CD4-positive, alpha-beta T cell treated with Interleukin-4 for 1 hour (primary cell): ENCODE measurements around the gene HABP2.

Experiments
- DNase-seq, 2 donors: peaks; one replicate each; pipeline ENCODE4 v3.0.0-alpha.2; 2020 to 2022

Gene HABP2

DNA sequence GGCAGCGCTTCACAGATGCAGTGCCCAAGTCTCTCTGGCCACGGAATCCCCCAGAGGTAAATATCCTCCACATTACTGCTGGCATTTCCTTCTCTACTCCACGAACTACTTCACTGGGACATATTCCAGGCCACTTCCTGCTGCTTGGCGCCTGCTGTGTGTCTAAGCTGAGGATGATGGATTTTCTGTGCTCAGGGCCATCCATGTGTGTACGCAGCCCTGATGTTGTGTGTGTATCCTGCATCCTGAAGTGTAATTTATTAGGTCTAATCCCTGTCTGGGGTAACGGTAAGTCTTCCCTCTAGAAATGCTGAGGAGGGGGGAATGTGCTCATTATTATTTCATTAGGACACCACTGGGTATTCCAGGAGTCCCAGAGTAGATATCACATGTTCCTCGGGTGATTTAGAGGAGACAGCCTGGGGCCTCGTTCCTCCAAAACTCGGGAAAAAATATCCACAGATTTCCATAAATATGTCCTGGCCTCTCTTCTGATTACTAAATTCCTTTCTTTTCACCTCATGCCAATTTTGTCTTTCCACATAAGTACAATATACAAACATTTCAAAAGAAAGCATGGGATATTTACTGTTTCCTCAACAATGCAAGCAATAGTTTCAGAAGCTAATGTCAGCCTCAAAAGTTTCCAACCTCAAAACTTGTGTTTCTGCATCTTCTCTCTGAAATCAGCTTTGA lies 25.5 kb upstream of the HABP2 start:
- no peak for DNase-seq

DNA sequence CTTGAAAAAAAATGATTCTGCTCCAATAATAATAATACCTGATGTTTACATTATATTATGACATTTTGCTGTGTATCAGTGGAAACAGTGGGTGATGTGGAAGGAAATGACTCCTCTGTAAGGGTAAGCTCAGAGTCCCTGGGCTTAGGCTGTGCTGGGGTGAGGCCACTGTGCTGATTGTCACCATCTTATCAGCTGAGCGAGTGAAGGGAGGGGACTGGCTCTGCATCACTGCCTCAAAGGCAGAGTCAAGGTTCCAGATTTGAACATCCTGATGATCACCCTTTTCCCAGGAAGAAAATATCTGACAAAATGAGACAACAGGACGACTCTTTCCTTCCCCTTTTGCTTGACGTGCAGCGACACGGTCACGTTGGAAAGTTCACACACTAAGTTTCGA lies 24.0 kb upstream of the HABP2 start:
- DNase-seq = no peak

DNA sequence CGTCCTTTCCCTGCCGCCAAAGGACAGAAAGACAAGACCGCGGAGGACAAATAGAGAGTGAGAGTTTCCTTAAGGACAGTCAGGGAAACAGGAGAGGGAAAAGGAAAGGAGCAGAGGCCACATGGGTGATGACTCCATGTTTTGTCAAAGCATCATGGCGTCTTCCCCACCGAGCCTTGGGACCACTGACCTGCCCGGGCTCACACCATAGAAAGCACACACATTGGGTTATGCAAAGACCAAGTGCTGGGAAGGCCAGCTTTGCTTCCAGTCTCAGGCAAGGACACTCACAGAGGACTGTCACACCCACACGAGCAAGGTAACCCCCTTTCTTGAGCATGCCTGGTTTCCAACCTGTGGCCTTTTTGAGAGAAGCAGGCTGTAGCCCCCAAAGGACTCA lies 23.3 kb upstream of the HABP2 start:
- no peak for DNase-seq

DNA sequence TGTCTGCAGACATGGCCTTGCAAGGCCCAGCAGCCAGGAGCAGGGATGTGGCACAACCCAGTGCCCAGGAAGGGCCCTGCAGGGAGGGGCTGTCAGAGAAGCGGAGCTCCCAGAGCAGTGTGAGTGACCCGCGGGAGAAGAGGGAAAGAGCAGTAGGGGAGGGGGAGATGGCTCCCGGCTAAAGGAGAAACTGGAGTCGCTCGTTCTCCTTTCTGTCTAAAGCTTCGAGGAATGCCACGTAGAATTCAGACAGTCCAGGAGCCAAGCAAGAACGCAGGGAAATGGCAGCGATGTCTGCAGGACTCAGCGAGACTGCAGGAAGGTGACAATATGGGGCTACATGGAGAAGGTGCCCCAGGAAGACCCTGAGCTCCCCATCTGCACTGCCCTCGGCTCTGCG lies 22.4 kb upstream of the HABP2 start:
- DNase-seq = no peak

DNA sequence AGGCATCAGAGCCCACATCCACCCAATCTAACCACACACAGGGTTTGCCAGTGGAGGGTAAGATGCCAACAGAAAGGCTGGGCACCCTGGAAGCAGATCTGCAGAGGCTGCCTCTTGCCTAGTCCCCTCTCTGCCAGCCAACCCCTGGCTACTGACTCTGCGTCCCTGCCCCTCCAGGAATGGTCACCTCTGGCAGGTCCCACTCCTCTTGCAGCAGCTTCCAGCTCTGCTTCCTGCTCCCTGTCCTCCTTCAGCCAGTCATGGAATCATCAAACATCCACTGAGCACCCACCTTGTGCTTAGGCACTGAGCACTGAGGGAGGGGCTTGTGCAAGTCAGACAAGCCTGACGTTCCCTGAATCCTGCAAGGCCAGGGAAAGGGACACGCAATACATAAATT lies 20.1 kb upstream of the HABP2 start:
- DNase-seq = no peak

DNA sequence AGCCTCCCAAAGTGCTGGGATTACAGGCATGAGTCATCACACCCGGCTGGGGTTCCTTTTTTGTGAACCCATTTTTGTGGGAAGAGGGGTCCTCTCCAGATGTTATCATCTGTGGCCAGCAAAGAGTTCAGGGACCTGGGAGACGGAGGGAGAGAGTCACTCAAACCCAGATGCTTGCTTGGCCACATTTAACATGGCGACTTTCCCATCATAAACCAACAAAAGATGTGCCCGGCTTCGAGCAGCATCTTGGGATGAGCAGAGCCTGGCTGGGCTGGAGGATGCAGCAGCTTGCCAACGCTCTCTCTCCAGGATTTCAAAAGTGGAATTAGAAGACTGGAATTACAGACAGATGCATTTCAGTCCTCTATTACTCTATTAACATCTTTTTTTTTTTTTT lies 19.1 kb upstream of the HABP2 start:
- DNase-seq = no peak

DNA sequence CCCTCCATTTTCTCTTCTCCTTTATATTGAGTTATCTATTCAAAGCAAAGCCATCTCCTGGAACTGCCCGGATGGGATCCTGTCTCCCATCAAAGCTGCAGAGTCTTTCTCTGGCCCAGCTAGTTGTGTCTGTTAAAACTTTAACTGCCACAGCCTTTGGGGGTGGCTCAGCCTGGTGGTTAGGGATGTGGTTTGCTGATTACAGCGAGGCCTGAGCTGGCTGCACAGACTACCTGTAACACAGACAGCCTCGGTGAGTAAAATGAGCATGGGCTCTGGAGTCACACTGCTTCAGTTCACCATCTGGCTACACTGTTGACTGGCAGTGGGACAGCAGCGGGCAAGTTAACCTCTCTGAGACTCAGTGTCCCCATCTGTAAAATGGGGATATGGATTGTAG lies 18.4 kb upstream of the HABP2 start:
- no peak for DNase-seq

DNA sequence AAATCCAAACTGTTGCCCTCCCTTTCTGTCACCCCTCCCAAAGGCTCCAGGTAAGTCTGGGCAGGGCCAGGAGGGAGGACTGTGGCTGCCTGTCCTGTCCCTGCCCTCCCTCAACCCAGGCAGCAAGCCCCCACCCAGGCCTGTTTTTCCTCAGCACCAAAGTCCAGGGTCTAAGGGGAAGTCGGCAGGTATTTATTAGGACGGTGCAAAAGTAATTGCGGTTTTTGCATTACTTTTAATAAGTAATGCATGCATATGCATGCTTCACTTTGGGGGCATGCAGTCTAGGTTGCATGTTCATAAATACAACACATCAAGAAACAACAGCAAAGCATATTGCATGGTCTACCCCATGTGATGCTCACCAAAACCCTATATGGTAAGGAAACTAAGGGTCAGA lies 15.2 kb upstream of the HABP2 start:
- DNase-seq = no peak

DNA sequence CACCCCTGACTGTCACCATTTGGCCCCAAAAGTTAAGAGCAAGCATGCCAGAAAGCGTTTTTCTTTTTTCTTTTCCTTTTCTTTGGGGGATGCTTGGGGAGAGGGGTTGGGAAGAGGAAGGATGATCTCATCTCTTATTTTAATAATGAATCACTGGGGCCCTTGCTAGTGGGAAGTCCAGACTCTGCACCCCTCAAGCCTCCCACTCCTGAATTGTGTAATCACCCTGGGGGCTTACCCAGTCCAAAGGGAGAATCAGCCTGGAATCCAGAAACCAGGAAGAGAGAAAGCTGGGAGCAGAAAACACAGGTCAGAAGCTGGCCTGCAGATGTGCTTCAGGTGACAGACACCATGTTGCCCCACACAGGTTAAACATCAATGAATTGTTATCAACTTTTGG lies 14.7 kb upstream of the HABP2 start:
- no peak for DNase-seq

DNA sequence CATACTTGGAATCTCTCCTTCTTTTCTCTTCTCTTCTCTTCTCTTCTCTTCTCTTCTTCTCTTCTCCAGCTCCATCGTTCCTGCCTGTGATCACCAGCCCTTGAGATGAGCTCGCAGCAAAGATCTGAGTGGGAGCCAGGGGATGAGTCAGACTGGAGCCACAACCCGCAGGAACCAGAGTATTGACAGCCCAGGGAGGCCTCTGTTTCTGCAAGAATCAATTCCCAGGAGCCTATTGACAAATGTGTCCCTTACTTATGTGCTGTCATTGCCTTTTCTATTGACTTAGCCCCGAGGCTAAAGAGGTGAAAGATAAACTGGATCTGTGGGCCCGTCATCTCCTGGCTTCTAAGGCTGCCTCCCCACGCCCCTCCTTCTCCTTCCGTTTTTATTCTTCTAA lies 13.1 kb upstream of the HABP2 start:
- no peak for DNase-seq

DNA sequence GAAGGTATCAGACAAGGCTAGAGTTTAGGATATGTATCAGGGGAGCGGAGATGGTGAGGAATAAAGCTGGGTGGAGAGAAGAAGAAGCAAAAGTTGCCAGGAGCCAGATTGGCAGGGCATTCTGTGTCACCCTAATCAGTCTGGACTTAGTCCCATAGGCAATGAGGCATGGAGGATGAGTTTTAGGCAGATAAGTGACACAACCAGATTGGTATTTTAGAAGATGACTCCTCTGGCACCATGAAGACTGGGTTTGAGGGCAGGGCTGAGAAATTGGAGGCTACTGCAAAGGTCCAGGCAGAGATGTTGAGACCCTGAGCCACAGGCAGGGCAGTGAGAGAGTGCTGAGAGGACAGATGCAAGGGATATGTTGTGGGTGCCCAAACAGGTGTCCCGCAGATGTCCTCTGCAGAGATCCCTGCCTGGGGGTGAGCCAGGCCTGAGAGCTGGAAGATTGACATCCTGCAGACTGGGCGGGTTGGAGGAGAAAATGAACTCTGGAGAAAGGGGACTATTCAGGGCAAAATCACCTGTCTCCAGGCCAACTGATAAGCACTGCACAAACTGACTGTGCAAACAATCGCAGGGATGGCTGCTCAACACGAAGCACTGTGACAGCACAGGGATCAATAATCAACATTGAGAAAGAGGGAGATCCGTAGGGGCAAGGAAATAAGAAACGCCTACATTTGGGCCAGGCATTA lies 11.9 kb upstream of the HABP2 start:
- DNase-seq = no peak

DNA sequence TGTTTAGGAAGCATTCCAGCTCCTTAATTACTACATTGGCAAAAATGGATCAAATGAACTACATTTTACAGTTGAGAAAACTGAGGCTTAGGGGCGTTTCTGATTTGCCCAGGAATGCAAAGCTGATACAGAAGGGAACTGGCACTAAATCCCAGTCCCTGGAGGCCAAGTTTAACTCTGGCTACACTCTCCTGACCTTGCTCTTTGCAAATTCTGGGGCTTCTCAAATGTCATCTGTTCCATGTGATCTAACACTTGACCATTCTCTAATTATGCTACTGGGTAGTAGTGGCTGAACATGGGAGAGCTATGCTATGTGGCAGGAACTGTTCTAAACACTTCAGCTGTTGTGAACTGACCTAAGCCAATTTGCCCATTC lies 11.3 kb upstream of the HABP2 start:
- no peak for DNase-seq

DNA sequence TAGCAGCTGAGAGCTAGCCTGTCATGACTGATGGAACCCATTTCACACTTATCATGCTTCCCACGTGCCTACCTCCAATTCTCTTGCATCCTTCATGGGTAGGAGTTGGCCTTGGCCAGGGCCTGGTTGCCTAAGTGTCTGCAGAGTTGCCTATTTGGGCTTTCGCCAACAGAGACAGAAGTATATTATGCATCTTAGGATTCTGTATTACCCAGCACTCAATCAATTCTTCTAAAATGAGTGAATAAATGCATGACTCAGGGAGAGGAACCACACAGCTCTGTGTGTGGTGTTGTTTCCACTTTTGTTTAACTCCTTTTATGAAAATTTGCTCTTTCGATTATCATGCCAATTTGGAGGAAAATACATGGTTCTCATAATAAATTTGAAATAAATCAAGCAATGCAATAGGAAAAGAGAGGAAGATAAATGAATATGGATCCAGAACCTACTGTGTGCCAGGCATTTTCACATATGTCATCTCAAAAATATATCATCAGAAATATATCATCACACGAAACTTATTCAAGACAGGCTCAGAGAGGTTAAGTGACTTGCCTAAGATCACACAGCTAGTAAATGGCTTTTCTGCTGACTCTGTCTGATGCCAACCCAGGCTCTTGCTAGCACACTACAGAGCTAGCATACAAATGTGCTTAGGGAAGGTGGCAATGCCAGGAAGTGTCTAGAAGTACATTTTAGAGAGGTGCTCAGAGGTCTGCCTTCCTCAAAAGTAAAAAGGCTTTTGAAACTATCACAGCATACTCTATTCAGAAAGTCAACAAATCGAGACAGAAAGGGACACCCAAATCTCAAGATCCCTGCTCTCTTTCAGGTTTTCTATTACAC lies 9.5 kb upstream of the HABP2 start:
- DNase-seq = no peak

DNA sequence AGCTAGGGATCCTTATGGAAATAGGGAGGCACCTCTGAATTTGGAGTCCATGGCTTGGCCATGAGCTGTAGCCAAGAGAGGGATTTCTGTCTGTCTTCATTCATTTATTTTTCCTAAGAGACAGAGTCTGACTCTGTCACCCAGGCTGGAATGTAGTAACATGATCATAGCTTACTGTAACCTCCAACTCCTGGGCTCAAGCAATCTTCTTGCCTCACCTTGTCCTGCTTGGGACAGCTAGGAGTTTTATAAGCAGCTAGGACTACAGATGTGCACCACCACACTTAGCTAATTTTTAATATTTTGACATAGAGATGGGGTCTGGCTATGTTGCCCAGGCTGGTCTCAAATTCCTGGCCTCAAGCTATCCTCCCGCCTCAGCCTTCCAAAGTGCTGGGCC lies 8.5 kb upstream of the HABP2 start:
- no peak for DNase-seq

DNA sequence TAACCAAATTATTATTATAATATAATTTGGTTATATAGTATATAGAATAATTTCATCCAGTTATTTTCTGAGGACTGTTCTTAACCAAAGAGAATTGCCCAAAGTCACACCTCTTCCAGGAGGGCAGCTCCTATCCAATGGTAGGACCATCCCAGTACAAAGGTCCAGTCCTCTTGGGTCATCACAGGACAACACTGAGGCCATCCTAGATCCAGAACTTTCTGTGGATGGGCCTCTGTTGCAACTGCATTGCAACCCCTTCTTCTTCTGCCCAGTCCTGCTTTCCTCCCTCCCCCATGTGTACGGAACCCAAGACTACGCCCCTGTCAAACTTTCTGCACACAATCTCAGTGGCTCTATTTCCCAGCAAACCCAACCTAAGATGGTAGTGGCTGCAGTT lies 5.4 kb upstream of the HABP2 start:
- no peak for DNase-seq

DNA sequence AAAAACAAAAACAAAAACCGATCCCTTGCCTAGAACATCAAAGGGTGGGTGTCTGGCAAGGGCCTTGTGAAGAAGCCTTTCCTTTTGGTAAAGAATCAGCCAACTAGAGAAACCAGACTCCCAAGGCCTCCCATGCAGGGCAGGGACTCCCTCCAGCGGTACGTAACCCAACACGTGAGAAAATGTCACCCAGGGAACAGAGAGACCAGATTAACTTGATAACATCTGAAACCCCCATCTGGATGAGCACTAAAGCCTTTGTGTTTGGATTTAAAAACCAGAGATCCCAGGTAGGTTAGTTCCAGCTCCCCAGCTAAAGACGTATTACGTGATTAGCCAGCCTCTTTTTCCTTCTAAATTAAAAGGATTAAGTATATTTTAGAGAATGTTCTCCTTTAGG lies 3.0 kb upstream of the HABP2 start:
- no peak for DNase-seq

DNA sequence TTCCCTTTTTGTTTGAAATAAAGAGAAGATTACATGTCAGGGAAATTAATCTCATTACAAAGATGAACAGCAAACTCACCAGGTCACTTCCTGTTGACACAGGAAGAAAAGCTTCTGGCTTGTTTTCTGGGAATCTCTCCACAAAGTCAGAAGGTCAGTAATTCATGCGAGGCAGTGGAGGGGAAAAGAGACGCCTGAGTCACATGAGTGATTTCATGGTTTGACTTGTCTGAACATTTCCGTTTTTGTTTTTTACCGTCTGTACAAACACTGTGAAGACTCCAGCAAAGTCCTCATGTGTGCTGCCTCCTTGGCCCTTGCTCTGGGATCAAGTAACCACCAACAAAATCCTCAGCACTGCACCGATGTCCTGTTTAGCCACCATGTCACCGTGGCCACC lies 2.5 kb upstream of the HABP2 start:
- DNase-seq = no peak

DNA sequence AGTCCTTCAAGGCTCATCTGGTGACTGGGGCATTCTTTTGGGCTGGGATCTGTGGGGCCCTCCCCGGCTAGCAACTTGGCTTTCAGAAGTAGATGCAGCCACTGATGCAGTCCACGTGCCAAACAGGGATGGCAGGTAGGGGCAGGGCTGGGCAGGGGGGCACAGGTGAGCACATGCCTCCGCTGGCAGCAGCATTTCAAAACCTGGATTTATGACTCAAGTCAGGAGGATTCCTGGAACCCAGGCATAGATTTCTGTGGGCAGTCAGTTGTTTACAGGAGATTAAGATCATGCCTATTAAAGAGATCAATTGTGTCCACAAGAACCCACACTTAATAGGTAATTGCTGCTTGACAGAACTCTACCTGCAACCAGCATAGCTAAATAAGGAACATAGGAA lies 839 bp upstream of the HABP2 start:
- no peak for DNase-seq

DNA sequence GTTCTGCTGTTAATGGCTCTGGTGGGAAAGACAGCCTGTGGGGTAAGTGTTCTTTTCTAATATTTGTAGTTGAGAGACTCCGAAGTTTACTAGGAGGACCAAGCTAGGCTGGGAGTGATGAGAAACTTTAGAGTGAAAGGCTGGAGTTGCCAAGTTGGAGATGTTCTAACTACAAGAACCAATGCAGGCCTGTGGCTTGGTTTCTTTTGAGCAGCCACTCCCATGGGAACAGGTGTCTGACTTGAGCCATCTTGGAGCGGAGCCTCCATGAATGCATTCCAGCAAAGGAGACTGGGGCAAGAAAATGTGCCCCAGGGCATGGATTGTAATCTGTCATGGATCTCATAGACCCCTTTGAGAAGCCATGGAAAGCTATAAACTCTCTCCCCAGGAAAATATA lies 296 bp downstream of the HABP2 start:
- DNase-seq = no peak

DNA sequence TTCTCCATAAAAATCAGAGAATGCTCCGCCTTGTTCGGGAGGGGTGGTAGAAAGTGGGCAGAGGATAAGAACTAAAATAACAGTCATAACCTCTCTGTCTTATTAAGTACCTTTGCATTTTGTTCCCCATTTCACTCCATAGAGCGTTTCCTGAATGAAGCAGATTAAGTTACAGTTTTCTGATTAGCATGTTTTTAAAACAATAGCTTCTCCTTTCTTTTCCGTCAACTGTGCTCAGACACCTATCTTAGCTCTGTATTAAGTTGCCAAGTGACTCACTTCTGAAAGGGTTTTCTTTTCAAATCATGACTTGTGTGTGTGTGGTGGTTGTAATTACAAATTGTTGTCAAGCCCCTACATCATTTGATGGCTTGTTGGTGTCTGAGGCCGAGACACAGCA lies 1.4 kb downstream of the HABP2 start:
- no peak for DNase-seq

DNA sequence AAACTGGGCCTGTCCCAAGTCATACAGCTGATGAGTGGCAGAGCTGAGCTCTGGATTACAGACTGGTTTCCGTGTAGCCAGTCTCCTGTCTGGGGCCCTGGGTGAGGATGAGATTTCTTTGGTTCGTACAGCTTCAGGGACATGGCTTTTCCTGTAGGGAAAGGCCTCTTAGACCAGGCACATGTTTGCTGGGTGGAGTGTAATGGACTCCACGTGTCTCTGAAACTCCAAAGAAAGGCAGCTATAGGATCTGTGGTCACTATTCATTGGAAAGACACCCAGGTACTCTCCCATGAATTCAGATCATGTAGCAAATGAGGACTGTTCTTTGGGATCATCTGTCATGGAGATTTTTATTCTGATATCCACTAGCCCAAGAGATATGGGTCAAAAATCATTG lies 2.4 kb downstream of the HABP2 start:
- no peak for DNase-seq

DNA sequence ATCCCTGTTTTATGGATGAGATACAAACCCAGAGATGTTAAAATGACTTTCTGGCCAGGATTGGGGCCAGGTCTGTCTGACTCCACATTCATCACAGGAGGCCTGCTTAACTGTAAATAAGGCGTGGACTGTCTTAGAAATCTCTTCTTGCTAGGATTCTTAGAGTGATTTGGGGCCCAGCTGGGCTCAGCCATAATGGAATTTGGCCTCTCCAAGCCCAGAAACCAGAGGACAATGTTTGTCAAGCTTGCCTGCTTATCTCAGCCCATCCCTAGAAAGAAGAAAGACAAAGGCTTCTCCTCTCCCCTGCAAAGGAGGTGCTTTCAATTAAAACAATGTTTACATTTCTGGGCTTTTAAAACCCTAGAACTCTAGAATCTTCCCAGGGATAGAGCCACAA lies 2.9 kb downstream of the HABP2 start:
- no peak for DNase-seq

DNA sequence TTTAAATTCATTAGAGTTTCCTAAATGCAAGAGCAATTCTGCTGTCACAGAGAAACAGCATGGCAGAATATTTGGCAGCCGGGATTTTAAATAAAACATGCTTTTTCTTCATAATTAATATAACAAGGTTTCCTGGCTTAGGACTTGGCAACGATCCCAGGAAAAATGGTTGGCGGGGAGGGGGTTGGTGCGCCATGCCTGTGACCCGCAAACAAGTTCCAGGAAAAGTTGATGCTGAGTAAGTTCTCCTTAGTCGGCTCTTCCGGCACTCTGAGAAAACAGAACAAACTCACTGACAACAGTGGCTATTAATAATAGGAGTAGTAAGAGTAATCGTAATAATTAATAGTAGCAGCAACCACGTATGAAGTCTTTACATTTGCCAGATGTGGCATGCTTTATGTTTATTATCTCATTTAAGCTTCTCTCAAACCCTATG lies 4.6 kb downstream of the HABP2 start:
- DNase-seq = no peak

DNA sequence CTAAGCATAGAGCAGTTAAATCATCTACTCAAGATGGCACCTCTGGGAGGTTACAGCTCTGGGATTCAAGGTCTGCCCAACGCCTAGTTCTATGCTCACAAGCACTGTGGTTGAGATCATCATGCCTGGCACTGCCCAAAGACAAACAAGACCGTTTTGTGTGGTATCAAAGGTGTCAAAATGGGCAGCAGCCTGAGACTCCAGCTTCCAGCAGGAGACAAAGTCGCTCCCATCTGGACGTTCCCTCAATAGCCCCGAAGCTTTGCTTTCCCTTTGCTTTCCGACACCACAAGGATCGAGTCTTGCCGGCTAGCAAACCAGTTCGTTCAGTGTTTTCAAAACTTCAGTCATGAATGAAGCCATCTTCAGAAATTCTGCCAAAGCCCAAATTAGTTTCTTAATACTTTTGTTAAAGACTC lies 5.1 kb downstream of the HABP2 start:
- no peak for DNase-seq
